Upper lobe of left lung (tissue), 4 donors: Measurements from ENCODE around the gene MCU.

Experiments
- CTCF ChIP-seq, 6 experiments: fragments of 450-650 bp in 4 of 6; fragments of 200-600 bp in 2 of 6; sonication (generic) in 2 of 6; IDR thresholded peaks; one replicate each; pipeline ENCODE4 v1.5.1; 2016 to 2019; ENCODE audit warnings: antibody characterized with exemption in 6 of 6
- EP300 ChIP-seq, 4 donors: sonication (generic); formaldehyde crosslinking; IDR thresholded peaks; one replicate each; pipeline ENCODE4 v1.5.1; 2017; ENCODE audit warnings: antibody characterized with exemption in 4 of 4, control low read depth in 2 of 4
- POLR2A ChIP-seq, 4 donors: fragments of 450-650 bp; IDR thresholded peaks; one replicate each; pipeline ENCODE4 v1.5.1; 2016 to 2017; ENCODE audit warnings: antibody characterized with exemption in 4 of 4, mild to moderate bottlenecking in 2 of 4
- POLR2AphosphoS5 ChIP-seq, 2 donors: sonication (generic); formaldehyde crosslinking; IDR thresholded peaks; one replicate each; pipeline ENCODE4 v1.5.1; 2017; ENCODE audit warnings: antibody characterized with exemption in 2 of 2

DNA sequence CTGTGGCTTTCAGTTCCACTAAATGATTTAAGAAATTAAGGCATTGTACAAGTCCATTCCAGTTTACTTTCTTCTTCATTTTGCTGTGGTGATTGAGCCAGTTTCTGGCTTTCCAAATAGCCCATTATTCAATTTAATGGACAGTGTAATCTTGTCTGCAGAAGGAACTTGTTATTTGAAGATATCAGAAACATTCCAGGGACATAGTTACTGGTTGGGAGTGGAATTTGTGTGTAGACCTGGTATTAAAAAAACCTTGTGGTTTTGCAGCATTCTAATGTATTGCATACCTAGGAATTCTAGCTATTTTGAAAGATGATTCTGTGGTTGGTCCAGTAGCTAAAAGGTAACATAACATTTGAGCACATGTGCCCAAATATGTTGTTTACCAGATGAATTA lies 72.2 kb downstream of the MCU start:
- TF ChIP-seq CTCF (IDR thresholded peaks at IDR 0.05) (no peak), EP300 (IDR thresholded peaks at IDR 0.05) (no peak), POLR2A (IDR thresholded peaks at IDR 0.05) (no peak), POLR2AphosphoS5 (IDR thresholded peaks at IDR 0.05) (no peak)
